HG02852 (cell line): ENCODE data around the gene ADGRG6.

Source experiments
- ATAC-seq: cut with Tn5 transposase; IDR thresholded peaks from one replicate; pipeline ENCODE4 v1.9.1; 2021; ENCODE audit warnings: mild to moderate bottlenecking, moderate library complexity; ENCODE audit not compliant: unreplicated experiment

ADGRG6 gene

DNA sequence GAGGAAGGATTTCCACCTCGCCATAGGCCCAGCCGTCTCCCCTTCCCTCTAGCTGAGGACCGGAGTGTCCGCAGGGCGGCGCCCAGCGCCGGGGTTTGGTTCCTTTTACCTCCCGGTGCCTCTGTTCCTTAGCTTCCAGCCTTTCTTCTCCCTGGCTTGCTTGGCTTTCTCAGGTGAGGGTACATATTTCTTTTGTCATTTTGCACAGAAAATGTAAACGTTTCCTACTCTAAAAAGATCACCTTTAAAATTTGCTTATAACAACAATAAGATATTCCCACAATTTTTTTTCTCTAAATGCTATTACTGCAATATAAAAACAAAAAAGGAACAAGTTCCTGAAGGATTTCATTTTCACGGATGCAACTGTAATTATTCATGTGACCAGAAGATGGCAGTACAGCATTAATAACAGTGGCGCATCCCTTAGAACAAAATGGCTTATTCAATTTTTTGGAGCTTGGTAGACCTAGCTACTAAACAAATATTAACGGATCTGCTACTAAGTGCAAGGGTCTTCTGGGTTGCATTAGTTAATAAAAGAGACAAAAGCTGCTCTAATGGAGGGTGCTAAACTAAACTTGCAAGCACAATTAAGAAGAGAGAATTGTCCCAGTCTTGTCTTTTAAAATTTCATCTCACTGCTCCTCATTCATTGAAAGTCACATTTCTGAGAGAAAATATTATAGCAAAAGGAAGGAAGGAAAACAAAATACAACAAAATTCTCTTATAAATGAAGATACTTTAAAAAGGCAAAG, 172.9 kb downstream of the ADGRG6 start:
- no peak for ATAC-seq

DNA sequence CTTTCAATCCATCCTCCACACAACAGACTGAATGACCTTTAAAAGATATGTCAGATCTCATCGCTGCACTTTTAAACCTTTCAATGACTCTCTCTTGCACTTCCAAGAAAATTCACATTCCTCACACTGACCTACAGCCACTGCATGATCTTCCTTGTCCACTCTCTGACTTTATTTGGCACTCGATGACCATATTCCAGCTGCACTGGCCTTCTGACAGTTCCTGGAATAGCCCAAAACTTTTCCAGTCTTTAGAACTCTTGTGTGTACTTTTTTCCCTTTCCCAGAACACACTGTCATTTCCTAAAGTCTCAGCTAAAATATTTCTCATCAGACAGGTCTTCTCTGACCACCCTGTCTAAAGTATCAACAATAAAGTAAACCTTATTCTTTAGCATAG, 174.6 kb downstream of the ADGRG6 start:
- ATAC-seq: no peak

DNA sequence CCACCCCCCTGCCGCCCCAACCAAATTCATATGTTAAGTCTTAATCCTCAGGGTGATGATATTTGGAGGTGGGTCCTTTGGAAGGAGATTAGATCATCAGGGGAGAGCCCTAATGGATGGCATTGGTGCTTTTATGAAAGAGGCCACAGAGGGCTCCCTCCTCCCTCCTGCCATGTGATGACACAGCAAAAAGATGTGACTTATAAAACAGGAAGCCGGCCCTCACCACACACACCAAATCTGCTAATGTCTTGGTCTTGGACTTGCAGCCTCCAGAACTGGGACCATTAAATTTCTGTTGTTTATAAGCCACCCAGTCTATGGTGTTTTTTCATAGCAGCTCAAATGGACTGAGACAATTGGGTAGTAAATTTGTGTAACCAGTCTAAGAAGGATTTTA, 176.3 kb downstream of the ADGRG6 start:
- no peak for ATAC-seq

DNA sequence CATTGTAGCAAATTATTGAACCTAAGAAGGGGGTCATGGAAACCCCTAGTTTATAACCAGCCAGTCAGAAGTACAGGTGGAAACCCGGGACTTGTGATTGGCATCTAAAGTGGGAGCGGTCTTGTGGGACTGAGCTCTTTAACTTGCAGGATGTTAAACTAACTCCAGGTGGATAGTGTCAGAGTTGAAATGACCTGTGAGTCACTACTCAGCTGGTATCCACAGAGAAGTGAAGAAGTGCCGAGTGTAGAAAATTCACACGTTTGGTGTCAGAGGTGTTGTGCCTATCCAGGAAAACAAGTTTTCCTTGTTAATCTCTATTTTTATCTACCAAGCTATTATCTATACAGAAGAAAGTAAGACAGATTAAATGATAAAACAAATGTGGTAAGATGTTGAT, 179.7 kb downstream of the ADGRG6 start:
- no peak for ATAC-seq

DNA sequence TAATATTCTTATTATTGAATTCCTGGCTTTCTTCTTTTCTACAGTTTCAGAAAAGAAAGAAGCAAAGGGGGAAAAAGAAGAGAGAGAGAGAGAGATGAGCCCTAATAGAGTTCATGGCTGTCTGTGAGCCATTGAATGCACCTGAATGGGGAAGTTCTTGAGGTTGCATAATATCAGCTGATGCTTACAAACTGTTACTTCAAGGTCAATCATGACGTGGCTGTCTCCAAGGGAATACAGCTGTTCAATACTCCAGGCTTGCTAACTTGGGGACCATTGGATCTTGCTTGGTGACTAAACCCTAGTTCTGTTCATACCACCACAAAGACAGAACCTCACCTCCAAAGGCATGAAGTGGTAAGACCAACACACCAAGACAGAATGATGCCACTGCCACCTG, 180.4 kb downstream of the ADGRG6 start:
- no peak for ATAC-seq

DNA sequence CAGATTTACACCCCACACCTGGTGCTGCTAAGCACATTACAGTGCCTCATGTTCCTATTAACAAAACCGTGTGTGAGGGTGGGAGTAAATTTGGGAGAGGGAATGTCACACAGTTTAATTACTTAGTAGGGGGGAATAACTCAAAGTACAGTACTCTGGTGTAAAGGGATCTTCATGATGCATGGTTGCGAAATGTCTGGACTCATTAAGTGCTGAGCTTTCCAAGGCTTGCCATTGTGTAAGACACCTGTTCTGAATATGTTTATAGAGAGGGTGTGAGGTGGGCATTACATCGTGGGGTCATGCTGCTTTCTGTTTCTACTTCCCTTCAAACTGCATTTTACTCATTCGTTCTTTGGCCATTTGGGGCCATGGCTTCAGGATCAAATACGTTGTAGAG, 181.2 kb downstream of the ADGRG6 start:
- no peak for ATAC-seq

DNA sequence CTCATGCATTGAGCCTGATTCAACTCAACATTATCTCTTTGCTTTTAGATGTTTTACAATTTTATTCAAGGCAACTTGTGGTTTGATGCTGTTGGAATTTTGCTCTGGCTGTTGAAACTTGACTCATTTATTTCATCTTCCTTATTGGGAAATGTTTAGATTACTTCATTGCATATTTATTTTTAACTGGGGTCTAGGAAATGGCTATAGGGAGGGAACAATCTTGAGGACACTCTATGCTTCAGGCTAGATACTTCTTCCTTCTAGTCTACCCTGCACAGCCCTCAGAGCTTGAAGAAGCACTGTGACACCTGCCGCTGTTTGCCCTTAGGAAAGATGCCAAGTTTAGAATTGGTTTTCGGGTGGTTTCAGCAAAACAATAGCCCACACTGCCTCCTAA, 183.4 kb downstream of the ADGRG6 start:
- no peak for ATAC-seq

DNA sequence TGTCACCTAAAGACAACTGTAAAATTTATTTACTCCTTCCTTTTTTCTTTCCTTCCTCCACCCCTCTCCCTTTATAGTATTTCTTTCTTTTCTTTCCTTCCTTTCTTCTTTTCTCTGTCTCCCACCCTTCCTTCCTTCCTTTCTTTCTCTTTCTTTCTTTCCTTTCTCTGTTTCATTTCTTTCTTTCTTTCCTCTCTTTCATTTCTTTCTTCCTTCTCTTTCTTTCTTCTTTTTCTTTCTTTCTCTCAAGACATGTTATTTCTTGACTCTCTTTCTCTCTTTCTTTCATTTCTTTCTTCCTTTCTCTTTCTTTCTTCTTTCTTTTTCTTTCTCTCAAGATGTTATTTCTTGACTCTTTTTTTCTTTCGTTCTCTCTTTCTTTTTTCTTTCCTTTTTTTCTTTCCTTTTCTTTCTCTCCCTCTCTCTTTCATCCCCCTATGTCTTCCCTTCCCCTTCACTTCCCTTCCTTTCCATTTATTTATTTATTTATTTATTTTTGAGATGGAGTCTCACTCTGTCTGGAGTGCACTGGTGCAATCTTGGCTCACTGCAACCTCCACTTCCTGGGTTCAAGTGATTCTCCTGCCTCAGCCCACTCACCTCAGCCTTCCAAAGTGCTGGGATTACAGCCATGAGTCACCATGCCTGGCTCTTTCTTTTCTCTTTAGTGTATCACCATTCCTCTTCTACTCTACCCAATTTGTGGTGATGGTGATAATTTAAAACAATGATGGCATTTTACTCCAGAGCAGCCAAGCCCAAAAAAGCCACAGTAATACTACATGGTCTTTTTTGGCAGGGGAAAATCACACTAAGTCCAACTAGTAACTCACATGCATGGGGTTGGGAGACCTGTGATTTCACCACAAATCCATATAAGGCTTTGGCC, 188.2 kb downstream of the ADGRG6 start:
- ATAC-seq: no peak
